Measurements from ENCODE around the gene PRSS35. TPM values are rescaled to one million over a fixed set of nuclear protein-coding genes. Genes with fewer than 3 reads are reported as not detected.
A peak's percentile ranks its signal among the peaks of the same experiment; 100 is the strongest.

The PRSS35 gene
- 0.37 and 0.58 TPM in 2 replicates for polyA plus RNA-seq (2011; rRNA removed)
- 0.14 TPM in 1 of 2 replicates, not detected in the other for polyA minus RNA-seq (2011; rRNA and poly(A)+ RNA removed)

- DNase-seq (ENCODE audit: low read depth): no peak
- CTCF ChIA-PET: interaction anchor here (0.8 to 12.9 kb wide), 21 partner anchors 8 to 454 kb away, joined by 3 to 302 read pairs (median 3); partner anchors contain the start of genes DOP1A, PGM3, RWDD2A and UBE3D
- peak within 1 kb of the TSS; percentile 54 for H3K4me3 ChIP-seq (ENCODE audit: low read depth, low read length)
- POLR2A ChIA-PET: interaction anchor here (0.7 kb wide), 1 partner anchor 20 kb away, joined by 4 read pairs; no protein-coding TSS in a partner anchor
- peak; percentile 88 for TF ChIP-seq CTCF (IDR thresholded peaks at IDR 0.05; ENCODE audit: insufficient read depth, low read depth, low read length)
- H3K36me3 ChIP-seq (ENCODE audit: control insufficient read depth, insufficient read depth, low read length): no peaks in the 10 kb centered on the region
- no peaks in the 10 kb centered on the region for H3K27me3 ChIP-seq (ENCODE audit: control insufficient read depth, insufficient read depth, low read length)
Measured at GRCh38 chr6:83511901-83512681, at the start of gene PRSS35. Gene PRSS35, plus strand, starts transcription at chr6:83512534. Its CDS starts 10,908 bp downstream, at chr6:83523442.

- POLR2A ChIA-PET: no interaction called here
- CTCF ChIA-PET: no interaction called here
- Histone ChIP-seq H3K36me3 (ENCODE audit: control insufficient read depth, insufficient read depth, low read length) (no peaks in the 10 kb centered on the region), H3K27me3 (ENCODE audit: control insufficient read depth, insufficient read depth, low read length) (no peaks in the 10 kb centered on the region), H3K4me3 (ENCODE audit: low read depth, low read length) (no peak overlapping the region)
- TF ChIP-seq CTCF (IDR thresholded peaks at IDR 0.05; ENCODE audit: insufficient read depth, low read depth, low read length): no peak
- DNase-seq (ENCODE audit: low read depth): no peak
Measured at GRCh38 chr6:83463886-83464285, 48.4 kb upstream of the PRSS35 start.

GRCh38 chr6:83464381-83465140 is 47.8 kb upstream of the PRSS35 start:
- no peak for DNase-seq (ENCODE audit: low read depth)
- no peak for TF ChIP-seq CTCF (IDR thresholded peaks at IDR 0.05; ENCODE audit: insufficient read depth, low read depth, low read length)
- no peak overlapping the region for H3K4me3 ChIP-seq (ENCODE audit: low read depth, low read length)
- POLR2A ChIA-PET: no interaction called here
- H3K36me3 ChIP-seq (ENCODE audit: control insufficient read depth, insufficient read depth, low read length): no peaks in the 10 kb centered on the region
- CTCF ChIA-PET: no interaction called here
- no peaks in the 10 kb centered on the region for H3K27me3 ChIP-seq (ENCODE audit: control insufficient read depth, insufficient read depth, low read length)

GRCh38 chr6:83466328-83466727 is 46.0 kb upstream of the PRSS35 start:
- no peak for TF ChIP-seq CTCF (IDR thresholded peaks at IDR 0.05; ENCODE audit: insufficient read depth, low read depth, low read length)
- no peak for DNase-seq (ENCODE audit: low read depth)
- no peaks in the 10 kb centered on the region for H3K27me3 ChIP-seq (ENCODE audit: control insufficient read depth, insufficient read depth, low read length)
- H3K36me3 ChIP-seq (ENCODE audit: control insufficient read depth, insufficient read depth, low read length): no peaks in the 10 kb centered on the region
- POLR2A ChIA-PET: no interaction called here
- no peak overlapping the region for H3K4me3 ChIP-seq (ENCODE audit: low read depth, low read length)
- CTCF ChIA-PET: interaction anchor here (1.1 to 1.7 kb wide), 2 partner anchors 38 to 49 kb away, joined by 3 to 4 read pairs; no protein-coding TSS in a partner anchor

- POLR2A ChIA-PET: no interaction called here
- CTCF ChIA-PET: interaction anchor here (0.6 kb wide), 1 partner anchor 13 kb away, joined by 3 read pairs; no protein-coding TSS in a partner anchor
- H3K36me3 ChIP-seq (ENCODE audit: control insufficient read depth, insufficient read depth, low read length): no peaks in the 10 kb centered on the region
- no peaks in the 10 kb centered on the region for H3K27me3 ChIP-seq (ENCODE audit: control insufficient read depth, insufficient read depth, low read length)
- DNase-seq (ENCODE audit: low read depth): no peak
- no peak overlapping the region for H3K4me3 ChIP-seq (ENCODE audit: low read depth, low read length)
- no peak for TF ChIP-seq CTCF (IDR thresholded peaks at IDR 0.05; ENCODE audit: insufficient read depth, low read depth, low read length)
Measured at GRCh38 chr6:83467620-83468036, 44.7 kb upstream of the PRSS35 start.
